Stomach (tissue), 4 donors: ENCODE results near the gene AZIN2.

Experiments used
- EP300 ChIP-seq: sonication (generic); formaldehyde crosslinking; IDR thresholded peaks from one replicate; pipeline ENCODE4 v1.6.1; 2017; ENCODE audit warnings: antibody characterized with exemption
- POLR2A ChIP-seq, 4 donors: fragments of 450-650 bp; IDR thresholded peaks; one replicate each; pipeline ENCODE4 v1.6.1; 2016; ENCODE audit warnings: antibody characterized with exemption in 4 of 4, control low read depth in 2 of 4, mild to moderate bottlenecking in 1 of 4, moderate library complexity in 1 of 4
- POLR2AphosphoS5 ChIP-seq, 3 donors: sonication (generic); formaldehyde crosslinking; IDR thresholded peaks; one replicate each; pipeline ENCODE4 v1.6.1; 2016; ENCODE audit warnings: antibody characterized with exemption in 3 of 3
- TF ChIP-seq, protein P1 (sequence below), 7 experiments: fragments of 450-650 bp in 4 of 7; fragments of 200-600 bp in 3 of 7; sonication (generic) in 3 of 7; IDR thresholded peaks; one replicate each; pipeline ENCODE4 v1.5.1; 2016 to 2019; ENCODE audit warnings: antibody characterized with exemption in 7 of 7, control low read depth in 2 of 7, mild to moderate bottlenecking in 1 of 7

- TF ChIP-seq, protein P1, sequence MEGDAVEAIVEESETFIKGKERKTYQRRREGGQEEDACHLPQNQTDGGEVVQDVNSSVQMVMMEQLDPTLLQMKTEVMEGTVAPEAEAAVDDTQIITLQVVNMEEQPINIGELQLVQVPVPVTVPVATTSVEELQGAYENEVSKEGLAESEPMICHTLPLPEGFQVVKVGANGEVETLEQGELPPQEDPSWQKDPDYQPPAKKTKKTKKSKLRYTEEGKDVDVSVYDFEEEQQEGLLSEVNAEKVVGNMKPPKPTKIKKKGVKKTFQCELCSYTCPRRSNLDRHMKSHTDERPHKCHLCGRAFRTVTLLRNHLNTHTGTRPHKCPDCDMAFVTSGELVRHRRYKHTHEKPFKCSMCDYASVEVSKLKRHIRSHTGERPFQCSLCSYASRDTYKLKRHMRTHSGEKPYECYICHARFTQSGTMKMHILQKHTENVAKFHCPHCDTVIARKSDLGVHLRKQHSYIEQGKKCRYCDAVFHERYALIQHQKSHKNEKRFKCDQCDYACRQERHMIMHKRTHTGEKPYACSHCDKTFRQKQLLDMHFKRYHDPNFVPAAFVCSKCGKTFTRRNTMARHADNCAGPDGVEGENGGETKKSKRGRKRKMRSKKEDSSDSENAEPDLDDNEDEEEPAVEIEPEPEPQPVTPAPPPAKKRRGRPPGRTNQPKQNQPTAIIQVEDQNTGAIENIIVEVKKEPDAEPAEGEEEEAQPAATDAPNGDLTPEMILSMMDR (IDR thresholded peaks at IDR 0.05) = no peak
- no peak for TF ChIP-seq EP300
- no peak for TF ChIP-seq POLR2A (IDR thresholded peaks at IDR 0.05)
- TF ChIP-seq POLR2AphosphoS5 (IDR thresholded peaks at IDR 0.05) = no peak
These were observed 13.5 kb downstream of the AZIN2 start for GRCh38 chr1:33094486-33094885.
